ENCODE data around the gene MTARC1. TPM values are rescaled to one million over a fixed set of nuclear protein-coding genes. Genes with fewer than 3 reads are reported as not detected.

MTARC1 gene
- polyA plus RNA-seq (ENCODE audit: insufficient read length in 4 of 4), result 10 to 100 TPM in 3 of 4 donors, 1 to 10 TPM in 1; 6.3 to 26.2 (median 18.9) TPM

GRCh38 chr1:220786337-220787068 lies at the start of gene MTARC1:
MTARC1 (plus strand) TSS chr1:220786913; CDS start chr1:220786945, 32 bp downstream.
- DNase-seq (ENCODE audit: low read depth in 4 of 4, low spot score in 3 of 4), result peak in 2 of 4 donors; percentile 38 to 48

GRCh38 chr1:220741349-220741748 lies 45.4 kb upstream of the MTARC1 start:
- DNase-seq (ENCODE audit: low read depth in 4 of 4, low spot score in 3 of 4), result no peak

- no peak for DNase-seq (ENCODE audit: low read depth in 4 of 4, low spot score in 3 of 4)
Measured at GRCh38 chr1:220741825-220742224, 44.9 kb upstream of the MTARC1 start.

- DNase-seq (ENCODE audit: low read depth in 4 of 4, low spot score in 3 of 4), result no peak
Measured at GRCh38 chr1:220742520-220742919, 44.2 kb upstream of the MTARC1 start.

DNA sequence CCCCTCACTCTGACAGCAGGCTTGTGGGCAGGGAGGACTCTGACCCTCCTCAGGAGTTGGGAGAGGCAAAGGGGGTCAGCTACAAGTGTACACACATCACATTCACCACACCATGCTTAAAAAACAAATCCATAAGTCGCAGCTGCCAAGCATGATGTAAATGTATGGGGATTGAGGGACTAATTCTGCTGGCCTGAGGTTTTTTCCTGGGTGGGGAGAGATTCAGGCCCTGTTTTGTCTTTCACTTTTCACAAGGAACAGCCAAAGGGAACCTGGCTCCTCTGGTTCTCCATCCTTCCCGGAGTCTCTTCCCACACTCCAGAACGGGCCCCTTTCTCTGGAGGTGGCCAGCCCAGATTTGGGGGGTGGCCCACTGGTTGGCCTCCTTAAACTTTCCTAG lies 39.9 kb upstream of the MTARC1 start:
- DNase-seq (ENCODE audit: low read depth in 4 of 4, low spot score in 3 of 4), result no peak

DNA sequence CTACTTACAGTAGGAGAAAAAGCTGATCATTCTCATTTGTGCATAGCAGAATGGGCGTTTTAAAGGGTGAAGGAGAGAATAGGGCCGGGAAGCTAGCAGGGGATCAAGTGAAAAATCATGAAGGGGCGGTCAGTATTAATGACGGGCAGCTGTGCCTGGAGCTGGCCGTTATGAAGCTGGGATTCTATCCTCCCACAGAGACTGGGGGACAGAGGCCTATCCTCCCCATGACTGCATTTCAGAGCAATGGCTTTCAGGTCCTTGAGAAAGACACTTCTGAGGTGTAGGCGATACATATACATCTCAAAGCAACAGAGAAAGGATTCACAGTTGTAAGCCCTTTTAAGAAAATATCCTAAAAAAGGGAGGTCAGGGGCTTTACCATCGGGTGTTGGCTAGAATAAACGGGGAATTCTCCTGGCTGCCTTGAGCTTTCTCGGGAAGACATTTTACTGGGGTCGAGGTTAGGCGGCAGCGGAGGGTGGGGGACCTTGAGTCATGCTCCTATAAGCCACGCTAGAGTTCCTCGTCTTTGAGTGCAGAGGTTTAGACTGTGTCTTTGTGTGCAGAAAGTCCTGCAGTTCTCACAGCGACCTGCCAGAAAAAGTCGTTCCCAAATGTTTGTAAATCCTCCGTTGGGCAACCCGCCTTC lies 39.1 kb upstream of the MTARC1 start:
- no peak for DNase-seq (ENCODE audit: low read depth in 4 of 4, low spot score in 3 of 4)

- DNase-seq (ENCODE audit: low read depth in 4 of 4, low spot score in 3 of 4), result peak; percentile 66 to 77 (median 74)
Measured at GRCh38 chr1:220748089-220748934, 38.4 kb upstream of the MTARC1 start, which contains the start of gene MTARC2. MTARC2 (plus strand) TSS chr1:220748322; CDS start chr1:220748532, 210 bp downstream.

GRCh38 chr1:220748936-220749335 lies 37.8 kb upstream of the MTARC1 start:
- no peak for DNase-seq (ENCODE audit: low read depth in 4 of 4, low spot score in 3 of 4)

- DNase-seq (ENCODE audit: low read depth in 4 of 4, low spot score in 3 of 4), result no peak
Measured at GRCh38 chr1:220750131-220750515, 36.6 kb upstream of the MTARC1 start.

GRCh38 chr1:220751111-220751510 lies 35.6 kb upstream of the MTARC1 start:
- DNase-seq (ENCODE audit: low read depth in 4 of 4, low spot score in 3 of 4), result no peak

- DNase-seq (ENCODE audit: low read depth in 4 of 4, low spot score in 3 of 4), result peak in 1 of 4 donors; percentile 41
Measured at GRCh38 chr1:220754212-220754917, 32.3 kb upstream of the MTARC1 start.

DNA sequence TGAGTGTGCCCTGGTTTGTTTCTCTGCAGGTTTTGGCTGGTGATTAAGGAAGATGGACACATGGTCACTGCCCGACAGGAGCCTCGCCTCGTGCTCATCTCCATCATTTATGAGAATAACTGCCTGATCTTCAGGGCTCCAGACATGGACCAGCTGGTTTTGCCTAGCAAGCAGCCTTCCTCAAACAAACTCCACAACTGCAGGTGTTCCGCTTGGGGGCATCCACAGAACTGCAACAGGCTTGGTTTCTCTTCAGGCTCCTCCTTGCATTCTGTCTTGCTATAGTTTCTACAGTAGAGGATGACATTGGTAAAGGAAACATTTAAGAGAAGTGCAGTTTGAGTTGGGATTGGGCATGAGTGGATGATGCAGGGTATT lies 31.8 kb upstream of the MTARC1 start:
- no peak for DNase-seq (ENCODE audit: low read depth in 4 of 4, low spot score in 3 of 4)

GRCh38 chr1:220755309-220755708 lies 31.4 kb upstream of the MTARC1 start:
- DNase-seq (ENCODE audit: low read depth in 4 of 4, low spot score in 3 of 4), result no peak

- no peak for DNase-seq (ENCODE audit: low read depth in 4 of 4, low spot score in 3 of 4)
Measured at GRCh38 chr1:220757441-220757840, 29.3 kb upstream of the MTARC1 start.

DNA sequence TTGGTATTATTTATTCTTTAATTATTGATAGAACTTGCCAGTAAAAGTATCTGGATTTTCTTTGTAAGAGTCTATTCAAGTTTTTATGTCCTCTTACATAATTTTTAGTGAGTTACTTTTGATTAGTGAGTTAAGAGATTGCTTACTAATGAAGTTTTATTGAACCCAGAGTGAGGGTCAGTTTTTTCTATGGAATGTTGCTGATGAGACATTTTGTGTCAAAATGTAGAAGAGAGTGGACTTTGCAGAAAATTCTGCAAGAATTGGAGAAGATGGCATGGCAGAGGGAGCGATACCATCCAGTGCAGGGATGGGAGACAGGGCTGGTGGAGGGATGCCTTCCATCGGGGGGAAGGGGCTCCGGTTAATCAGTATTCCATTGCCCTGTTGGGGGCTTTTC lies 27.6 kb upstream of the MTARC1 start:
- DNase-seq (ENCODE audit: low read depth in 4 of 4, low spot score in 3 of 4), result no peak

DNA sequence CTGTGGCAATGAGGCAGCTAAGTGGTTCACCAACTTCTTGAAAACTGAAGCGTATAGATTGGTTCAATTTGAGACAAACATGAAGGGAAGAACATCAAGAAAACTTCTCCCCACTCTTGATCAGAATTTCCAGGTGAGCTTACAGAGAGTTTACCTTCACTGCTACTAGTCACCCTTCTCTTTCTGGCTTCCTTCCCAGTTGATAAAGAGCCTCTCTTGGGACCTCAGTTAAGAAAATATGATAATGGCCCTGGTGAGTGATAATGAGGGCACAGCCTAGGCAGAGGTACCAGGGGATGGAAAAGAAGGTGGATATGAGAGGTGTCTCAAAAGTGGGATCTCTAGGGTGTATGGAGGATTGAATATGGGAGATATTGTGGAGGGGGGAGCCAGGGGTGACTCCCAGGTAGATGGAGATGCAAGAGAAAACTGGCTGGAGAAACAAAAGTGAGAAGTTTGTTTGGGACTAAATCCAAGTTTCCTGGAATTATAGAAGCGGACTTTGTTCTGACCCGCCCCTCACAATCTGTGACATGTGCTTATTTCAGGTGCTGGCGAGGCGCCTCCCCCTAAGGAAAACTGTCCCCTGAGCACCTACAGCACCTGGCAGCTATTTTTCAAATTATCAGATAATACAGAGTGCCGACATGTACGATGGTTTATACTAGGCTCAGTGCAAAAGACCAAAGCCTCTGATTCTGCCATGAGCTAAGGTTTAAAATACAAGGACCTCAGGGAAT lies 24.9 kb upstream of the MTARC1 start:
- DNase-seq (ENCODE audit: low read depth in 4 of 4, low spot score in 3 of 4), result no peak

DNA sequence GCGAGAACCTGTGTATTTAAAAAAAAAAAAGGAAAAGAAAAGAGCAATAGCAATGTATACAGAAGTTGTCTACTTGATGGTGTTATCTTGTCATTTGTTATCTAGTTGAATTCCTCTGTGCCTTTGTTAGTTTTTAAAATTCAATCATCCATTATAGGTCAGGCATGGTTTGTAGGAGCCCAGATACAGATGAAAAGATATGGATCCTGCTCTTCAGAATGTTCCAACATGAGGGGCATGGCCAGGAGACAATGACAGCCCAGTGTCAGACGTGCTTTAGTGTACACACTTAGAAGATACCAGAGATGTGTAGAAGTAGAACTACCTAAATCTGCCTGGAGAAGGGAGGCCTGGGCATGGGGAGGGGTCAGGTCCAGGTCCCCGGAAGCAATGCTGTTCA lies 22.0 kb upstream of the MTARC1 start:
- no peak for DNase-seq (ENCODE audit: low read depth in 4 of 4, low spot score in 3 of 4)

DNA sequence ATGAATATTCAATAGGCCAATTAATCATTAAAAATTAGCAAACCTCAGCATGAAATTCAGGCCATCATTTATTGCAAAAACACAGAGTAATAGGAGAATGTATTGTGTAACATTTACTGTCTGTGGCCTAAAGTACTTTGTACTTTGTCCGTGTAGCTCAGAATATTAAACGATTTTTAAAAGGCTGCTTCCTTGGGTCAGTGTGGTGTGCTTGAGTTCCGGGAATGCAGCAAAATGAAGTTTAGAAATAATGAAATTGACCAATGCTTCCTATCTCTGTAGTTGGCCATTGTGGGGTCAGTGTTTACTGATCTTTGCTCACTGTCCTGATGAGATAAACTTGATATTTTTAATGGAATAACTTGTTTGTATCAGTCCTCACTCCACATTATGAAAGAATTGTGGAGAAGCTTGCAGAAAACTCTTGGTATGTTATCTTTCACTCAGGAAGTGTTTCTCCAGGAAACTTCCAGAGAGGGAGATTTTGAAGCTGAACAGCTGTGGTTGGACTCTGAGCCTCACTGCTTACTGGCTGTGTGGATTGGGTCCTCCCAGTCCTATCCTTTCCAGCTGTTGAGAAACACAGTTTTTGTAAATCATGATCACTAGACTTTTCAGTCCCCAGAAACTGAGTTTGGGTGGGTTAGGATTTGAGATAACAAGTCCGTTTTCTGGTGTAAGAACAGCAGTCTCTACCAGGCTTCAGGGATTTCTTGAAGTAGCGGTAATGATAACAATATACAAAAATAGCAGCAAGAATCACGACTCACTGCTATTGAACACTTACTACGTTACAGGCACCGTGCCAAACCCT lies 19.2 kb upstream of the MTARC1 start:
- peak in 1 of 4 donors; percentile 49 for DNase-seq (ENCODE audit: low read depth in 4 of 4, low spot score in 3 of 4)

DNA sequence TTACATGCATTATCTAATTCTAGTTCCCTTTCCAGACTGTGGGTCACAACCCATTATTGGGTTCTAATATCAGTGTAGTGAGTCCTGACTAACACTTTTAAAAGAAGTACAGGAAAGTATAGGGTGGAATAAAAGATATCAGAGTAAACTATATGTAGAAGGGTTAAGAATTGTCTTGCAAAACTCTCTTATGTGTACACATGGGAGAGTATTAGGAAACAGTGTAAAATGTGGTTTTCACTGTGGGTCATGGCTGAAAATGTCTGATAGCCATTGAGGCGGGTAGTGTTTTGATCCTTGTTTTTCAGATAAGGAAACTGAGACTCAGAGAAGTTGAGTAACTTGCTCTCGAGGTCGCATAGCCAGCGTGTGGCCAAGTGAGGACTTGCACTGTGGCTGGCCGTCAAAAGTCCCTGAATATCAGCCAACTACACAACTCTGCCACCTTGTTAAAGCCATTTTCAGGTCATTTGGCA lies 18.5 kb upstream of the MTARC1 start:
- no peak for DNase-seq (ENCODE audit: low read depth in 4 of 4, low spot score in 3 of 4)
